OCI-LY7 (cell line): ENCODE data around the gene MBD3. TPM values are rescaled to one million over a fixed set of nuclear protein-coding genes. Genes with fewer than 3 reads are reported as not detected.

Experiments used
- BruUV-seq: library from RNA; stranded (reverse); fragments of 400-500 nt; replicated peaks from 2 replicates; lab custom pipeline; 2021; lab: Mats Ljungman, UMichigan
- CTCF ChIA-PET: fragments of 300-600 bp; sonication (Branson Sonifier 250); formaldehyde crosslinking; loops from one replicate; lab custom pipeline; 2022; ENCODE audit warnings: antibody characterized with exemption; ENCODE audit not compliant: unreplicated experiment; lab: Charles Lee
- POLR2A ChIA-PET: fragments of 300-600 bp; sonication (Branson Sonifier 250); formaldehyde crosslinking; loops from one replicate; lab custom pipeline; 2022; ENCODE audit warnings: antibody characterized with exemption; lab: Charles Lee
- DNase-seq: peaks from one replicate; pipeline ENCODE4 v3.0.0-alpha.2; 2015; ENCODE audit warnings: low spot score
- H2AFZ ChIP-seq: fragments of 200-600 bp; sonication (generic), shearing (Covaris generic); 2 replicates; pipeline ENCODE4 v1.6.1; 2014; ENCODE audit warnings: mild to moderate bottlenecking, antibody characterized with exemption, low read length, moderate library complexity
- H3K27ac ChIP-seq: fragments of 200-600 bp; sonication (generic); 2 replicates; pipeline ENCODE4 v1.5.1; 2014; ENCODE audit warnings: mixed run types, low read depth, mild to moderate bottlenecking, moderate library complexity, low read length, inconsistent platforms; ENCODE audit not compliant: poor library complexity, severe bottlenecking
- H3K36me3 ChIP-seq: fragments of 200-600 bp; sonication (generic); 2 replicates; pipeline ENCODE4 v1.6.1; 2014; ENCODE audit warnings: mild to moderate bottlenecking, antibody characterized with exemption, low read length, moderate library complexity, mixed read lengths; ENCODE audit not compliant: insufficient read depth
- H3K4me1 ChIP-seq: fragments of 200-600 bp; sonication (generic); 2 replicates; pipeline ENCODE4 v1.5.1; 2014; ENCODE audit warnings: mild to moderate bottlenecking, low read length; ENCODE audit not compliant: insufficient read depth, poor library complexity, severe bottlenecking
- H3K4me2 ChIP-seq: fragments of 200-600 bp; sonication (generic); 2 replicates; pipeline ENCODE4 v1.6.1; 2014; ENCODE audit warnings: mild to moderate bottlenecking, low read length
- H3K4me3 ChIP-seq: fragments of 200-600 bp; sonication (generic); 2 replicates; pipeline ENCODE4 v1.5.1; 2014; ENCODE audit warnings: mild to moderate bottlenecking, low read depth, low read length; ENCODE audit not compliant: poor library complexity, severe bottlenecking
- H3K79me2 ChIP-seq: fragments of 200-600 bp; sonication (generic); 2 replicates; pipeline ENCODE4 v1.6.1; 2016; ENCODE audit warnings: low read depth, mild to moderate bottlenecking, low read length, moderate library complexity, mixed read lengths; ENCODE audit not compliant: insufficient read depth
- H3K9me2 ChIP-seq: fragments of 200-600 bp; sonication (generic); 2 replicates; pipeline ENCODE4 v1.6.1; 2016; ENCODE audit warnings: mild to moderate bottlenecking, low read length, mixed read lengths; ENCODE audit not compliant: insufficient read depth
- H3K9me3 ChIP-seq: fragments of 200-600 bp; sonication (generic); 2 replicates; pipeline ENCODE4 v1.6.1; 2014; ENCODE audit warnings: mild to moderate bottlenecking, mixed run types, low read length, mixed read lengths
- H4K20me1 ChIP-seq: fragments of 200-600 bp; sonication (generic); 2 replicates; pipeline ENCODE4 v1.6.1; 2014; ENCODE audit warnings: mild to moderate bottlenecking, antibody characterized with exemption, low read length, moderate library complexity, mixed read lengths; ENCODE audit not compliant: insufficient read depth
- CTCF ChIP-seq: fragments of 200-600 bp; sonication (generic); conservative IDR thresholded peaks from 2 replicates; pipeline ENCODE4 v1.5.1; 2014; ENCODE audit warnings: mild to moderate bottlenecking, antibody characterized with exemption, low read length, moderate library complexity, mixed read lengths
- EZH2phosphoT487 ChIP-seq: fragments of 200-600 bp; sonication (generic); IDR thresholded peaks from 2 replicates; pipeline ENCODE4 v1.6.1; 2018; ENCODE audit warnings: low read depth, borderline replicate concordance, mild to moderate bottlenecking, mixed run types, antibody characterized with exemption, low read length, moderate library complexity, mixed read lengths
- intact Hi-C: fragments of 100-400 bp; cut with micrococcal nuclease; formaldehyde crosslinking; loops from one replicate; pipeline ENCODE4 v1.10.0; 2022; ENCODE audit not compliant: unreplicated experiment
- total RNA-seq, 2 experiments: library from RNA; depleted of rRNA in 1 of 2; stranded (reverse); fragments of >200 nt in 1 of 2; shearing (Covaris generic) in 1 of 2; gene quantifications; 2 replicates each; pipeline ENCODE4 v1.2.3, GENCODE V29; 2014 to 2022

Gene MBD3
- total RNA-seq, 2 experiments from 2014 or later = 168 to 172 TPM

GRCh38 chr19:1605236-1606137 lies 12.8 kb upstream of the MBD3 start, which contains the start of gene UQCR11:
Gene UQCR11, minus strand, starts transcription at chr19:1605462. Its CDS starts 53 bp downstream, at chr19:1605409.
- BruUV-seq = TSS peak; percentile 99
- H3K4me3 ChIP-seq = peak within 1 kb of the TSS; percentile 100
- intact Hi-C loops = loop anchor here (1.0 to 5.0 kb wide), 4 partner anchors 47 to 207 kb away; partner anchors contain the start of genes ATP8B3 and TCF3

GRCh38 chr19:1602091-1602707 lies 9.5 kb upstream of the MBD3 start:
- intact Hi-C loops = no loop called here
- H3K9me3 ChIP-seq = no peaks in the 10 kb centered on the region
- no peak overlapping the region for H3K27ac ChIP-seq
- no TSS peak for BruUV-seq
- H3K9me2 ChIP-seq = no peaks in the 10 kb centered on the region
- TF ChIP-seq CTCF = peak; percentile 12; the same call in 1 of the 2 replicates
- no peak for TF ChIP-seq EZH2phosphoT487
- H2AFZ ChIP-seq = no peak overlapping the region
- no peak overlapping the region for H3K4me2 ChIP-seq
- no peak for DNase-seq
- ChIA-PET CTCF (no interaction called here), POLR2A (interaction anchor here (1.5 kb wide), 1 partner anchor 9 kb away, joined by 4 read pairs; the partner anchor contains the start of gene MBD3)
- peaks cover 53% of the 10 kb centered on the region for H3K36me3 ChIP-seq
- peaks cover 17% of the 10 kb centered on the region for H3K4me1 ChIP-seq
- H3K79me2 ChIP-seq = peaks cover 45% of the 10 kb centered on the region
- no peak overlapping the region for H3K4me3 ChIP-seq
- no peaks in the 10 kb centered on the region for H4K20me1 ChIP-seq

More at GRCh38 chr19:1605236-1606137, 12.8 kb upstream of the MBD3 start, which contains the start of gene UQCR11:
- Histone ChIP-seq H4K20me1 (no peaks in the 10 kb centered on the region), H2AFZ (peak within 1 kb of the TSS; percentile 64; the same call in 1 of the 2 replicates), H3K36me3 (peaks cover 51% of the 10 kb centered on the region), H3K27ac (peak within 1 kb of the TSS; percentile 88), H3K4me2 (peak within 1 kb of the TSS; percentile 72), H3K79me2 (peaks cover 45% of the 10 kb centered on the region), H3K9me3 (no peaks in the 10 kb centered on the region), H3K4me1 (peaks cover 50% of the 10 kb centered on the region), H3K9me2 (no peaks in the 10 kb centered on the region)
- no peak for TF ChIP-seq EZH2phosphoT487
- TF ChIP-seq CTCF = peak; percentile 73
- peak; percentile 97 for DNase-seq
- CTCF ChIA-PET = no interaction called here
- POLR2A ChIA-PET = interaction anchor here (0.8 to 1.2 kb wide), 2 partner anchors 12 to 43 kb away, joined by 3 to 5 read pairs; partner anchors contain the start of gene MBD3
